IMR-90 (cell line): ENCODE measurements around the gene RAB1A. TPM values are rescaled to one million over a fixed set of nuclear protein-coding genes. Genes with fewer than 3 reads are reported as not detected.

Source experiments
- ATAC-seq: fragments of 200-7000 bp; cut with Tn5 transposase; 2 replicates; pipeline ENCODE4 v1.9.1; 2020; ENCODE audit warnings: low read depth, mild to moderate bottlenecking, moderate library complexity
- BruUV-seq: library from RNA; stranded (reverse); fragments of 400-500 nt; replicated peaks from 2 replicates; lab custom pipeline; 2021; lab: Mats Ljungman, UMichigan
- CTCF ChIA-PET: fragments of 300-600 bp; formaldehyde crosslinking; extraction: SDS; loops from one replicate; lab custom pipeline; 2021; ENCODE audit warnings: antibody characterized with exemption; lab: Yijun Ruan, JAX
- POLR2A ChIA-PET: fragments of 300-600 bp; sonication (Branson Sonifier 250); formaldehyde crosslinking; loops from one replicate; lab custom pipeline; 2022; ENCODE audit warnings: antibody characterized with exemption; ENCODE audit not compliant: unreplicated experiment; lab: Charles Lee
- DNase-seq: peaks from one replicate; pipeline ENCODE4 v3.0.0; 2013
- H2AFZ ChIP-seq: replicated peaks from 2 replicates; pipeline ENCODE3; 2013; ENCODE audit warnings: low read length, mild to moderate bottlenecking; ENCODE audit not compliant: poor library complexity
- H2AK5ac ChIP-seq: 2 replicates; pipeline ENCODE4 v1.6.1; 2013; ENCODE audit warnings: low read depth, low read length, inconsistent platforms
- H2AK9ac ChIP-seq: replicated peaks from 2 replicates; pipeline ENCODE3; 2013; ENCODE audit warnings: mild to moderate bottlenecking, low read depth, low read length, moderate library complexity; ENCODE audit not compliant: poor library complexity
- H2BK120ac ChIP-seq: 2 replicates; pipeline ENCODE4 v1.6.1; 2013; ENCODE audit warnings: low read depth, low read length, inconsistent platforms
- H2BK15ac ChIP-seq: 3 replicates; pipeline ENCODE4 v1.6.1; 2013; ENCODE audit warnings: low read depth, low read length, inconsistent platforms
- H2BK20ac ChIP-seq: 2 replicates; pipeline ENCODE4 v1.6.1; 2013; ENCODE audit warnings: low read depth, mild to moderate bottlenecking, inconsistent platforms, low read length, moderate library complexity
- H2BK5ac ChIP-seq: 2 replicates; pipeline ENCODE4 v1.6.1; 2013; ENCODE audit warnings: mild to moderate bottlenecking, low read depth, low read length, inconsistent platforms; ENCODE audit not compliant: poor library complexity, severe bottlenecking
- H3K14ac ChIP-seq: replicated peaks from 2 replicates; pipeline ENCODE4 v1.6.1; 2013; ENCODE audit warnings: low read depth, low read length, inconsistent platforms
- H3K18ac ChIP-seq: 2 replicates; pipeline ENCODE4 v1.6.1; 2013; ENCODE audit warnings: low read depth, low read length, control low read depth
- H3K23ac ChIP-seq: 2 replicates; pipeline ENCODE4 v1.6.1; 2013; ENCODE audit warnings: low read depth, low read length, inconsistent platforms
- H3K27ac ChIP-seq: 2 replicates; pipeline ENCODE4 v1.5.1; 2013; ENCODE audit warnings: mild to moderate bottlenecking, control low read depth, low read length; ENCODE audit not compliant: insufficient read depth
- H3K27me3 ChIP-seq: 2 replicates; pipeline ENCODE4 v1.6.1; 2013; ENCODE audit warnings: low read length; ENCODE audit not compliant: control insufficient read depth, insufficient read depth
- H3K36me3 ChIP-seq: 2 replicates; pipeline ENCODE4 v1.6.1; 2013; ENCODE audit warnings: low read length, mixed read lengths; ENCODE audit not compliant: control insufficient read depth, insufficient read depth
- H3K4ac ChIP-seq: 2 replicates; pipeline ENCODE4 v1.6.1; 2013; ENCODE audit warnings: low read depth, low read length, inconsistent platforms
- H3K4me1 ChIP-seq: 2 replicates; pipeline ENCODE4 v1.6.1; 2013; ENCODE audit warnings: low read length, mixed read lengths; ENCODE audit not compliant: control insufficient read depth, insufficient read depth
- H3K4me2 ChIP-seq: 2 replicates; pipeline ENCODE4 v1.6.1; 2013; ENCODE audit warnings: low read depth, mild to moderate bottlenecking, control low read depth, low read length, moderate library complexity
- H3K4me3 ChIP-seq: 2 replicates; pipeline ENCODE4 v1.5.1; 2013; ENCODE audit warnings: low read depth, mild to moderate bottlenecking, control low read depth, low read length, moderate library complexity; ENCODE audit not compliant: insufficient read depth
- H3K56ac ChIP-seq: 2 replicates; pipeline ENCODE4 v1.6.1; 2013; ENCODE audit warnings: low read length, inconsistent platforms; ENCODE audit not compliant: insufficient read depth; ENCODE audit errors: extremely low read depth
- H3K79me1 ChIP-seq, 2 experiments: 2 replicates each; pipeline ENCODE4 v1.6.1; 2013; ENCODE audit warnings: low read length in 2 of 2, inconsistent platforms in 1 of 2, low read depth in 1 of 2
- H3K9ac ChIP-seq: 2 replicates; pipeline ENCODE4 v1.6.1; 2013; ENCODE audit warnings: low read depth, low read length, control low read depth
- H3K9me1 ChIP-seq: 2 replicates; pipeline ENCODE4 v1.6.1; 2013; ENCODE audit warnings: low read length, inconsistent platforms; ENCODE audit not compliant: insufficient read depth
- H3K9me3 ChIP-seq: 2 replicates; pipeline ENCODE4 v1.6.1; 2013; ENCODE audit warnings: low read length; ENCODE audit not compliant: control insufficient read depth, insufficient read depth
- H4K20me1 ChIP-seq: 2 replicates; pipeline ENCODE4 v1.6.1; 2013; ENCODE audit warnings: low read length, inconsistent platforms; ENCODE audit not compliant: insufficient read depth
- H4K5ac ChIP-seq: 2 replicates; pipeline ENCODE4 v1.6.1; 2013; ENCODE audit warnings: mild to moderate bottlenecking, low read depth, low read length, control low read depth
- H4K8ac ChIP-seq, 2 experiments: 2 replicates each; pipeline ENCODE4 v1.6.1; 2013; ENCODE audit warnings: low read depth in 2 of 2, low read length in 2 of 2, control low read depth in 1 of 2, inconsistent platforms in 1 of 2
- H4K91ac ChIP-seq: 2 replicates; pipeline ENCODE4 v1.6.1; 2013; ENCODE audit warnings: low read depth, low read length, inconsistent platforms; ENCODE audit not compliant: insufficient read depth
- CEBPB ChIP-seq: IDR thresholded peaks from 2 replicates; pipeline ENCODE4 v1.6.1; 2012; ENCODE audit warnings: low read depth, low read length, improper control_type of control experiment
- CHD1 ChIP-seq: IDR thresholded peaks from 2 replicates; pipeline ENCODE4 v1.6.1; 2012; ENCODE audit warnings: low read depth, low read length, improper control_type of control experiment
- ELK1 ChIP-seq: fragments of 150-350 bp; IDR thresholded peaks from 2 replicates; pipeline ENCODE4 v1.6.1; 2016; ENCODE audit warnings: low read depth, mild to moderate bottlenecking, low read length, moderate library complexity, borderline replicate concordance
- MAZ ChIP-seq: IDR thresholded peaks from 2 replicates; pipeline ENCODE4 v1.6.1; 2012; ENCODE audit warnings: low read depth, mild to moderate bottlenecking, low read length, improper control_type of control experiment, moderate library complexity, borderline replicate concordance
- MXI1 ChIP-seq: IDR thresholded peaks from 2 replicates; pipeline ENCODE4 v1.6.1; 2012; ENCODE audit warnings: low read depth, mild to moderate bottlenecking, low read length, moderate library complexity, borderline replicate concordance
- NFE2L2 ChIP-seq: fragments of 150-350 bp; IDR thresholded peaks from 2 replicates; pipeline ENCODE4 v1.6.1; 2016; ENCODE audit warnings: low read depth, mild to moderate bottlenecking, low read length
- POLR2A ChIP-seq: IDR thresholded peaks from 2 replicates; pipeline ENCODE4 v1.6.1; 2012; ENCODE audit warnings: mild to moderate bottlenecking, low read depth, low read length
- RAD21 ChIP-seq: IDR thresholded peaks from 2 replicates; pipeline ENCODE4 v1.6.1; 2012; ENCODE audit warnings: low read length, improper control_type of control experiment
- RFX5 ChIP-seq: IDR thresholded peaks from 2 replicates; pipeline ENCODE4 v1.8.0; 2012; ENCODE audit warnings: low read depth, mild to moderate bottlenecking, low read length, moderate library complexity
- SMC3 ChIP-seq: fragments of 150-350 bp; IDR thresholded peaks from 2 replicates; pipeline ENCODE4 v1.6.1; 2016; ENCODE audit warnings: low read depth, mild to moderate bottlenecking, antibody characterized with exemption, low read length, moderate library complexity
- USF2 ChIP-seq: fragments of 150-350 bp; IDR thresholded peaks from 2 replicates; pipeline ENCODE4 v1.6.1; 2017; ENCODE audit warnings: mild to moderate bottlenecking, antibody characterized with exemption, low read length, low read depth
- WGBS, 2 experiments: methylation state at CpG; one replicate each; pipeline versions ENCODE4 v1.1.5 to v1.1.7; 2013; ENCODE audit warnings: missing lambda C conversion rate in 2 of 2; ENCODE audit not compliant: insufficient read length in 1 of 2; ENCODE audit errors: extremely low coverage in 2 of 2; 5-methylcytosine and 5-hydroxymethylcytosine counted together
- dilution Hi-C: fragments of 300-500 bp; cut with HindIII; formaldehyde crosslinking; loops from one replicate; pipeline ENCODE4 v1.14.3; 2018; ENCODE audit warnings: low sequenced_read_pairs; ENCODE audit not compliant: unreplicated experiment
- in situ Hi-C: fragments of 300-500 bp; cut with MboI; formaldehyde crosslinking; loops from 3 replicates; pipeline ENCODE4 v1.14.3; 2019; ENCODE audit warnings: low sequenced_read_pairs, inconsistent platforms, mixed read lengths
- intact Hi-C: fragments of 100-400 bp; cut with micrococcal nuclease; formaldehyde crosslinking; loops from 2 replicates; pipeline ENCODE4 v1.10.0; 2022
- polyA plus RNA-seq, 3 experiments: library from polyadenylated mRNA; depleted of rRNA; stranded (reverse); fragments of >200 nt; gene quantifications; 2 replicates each; pipeline ENCODE4 v1.2.3, GENCODE V29; 2012; ENCODE audit warnings: low replicate concordance in 1 of 3
- total RNA-seq: library from RNA; depleted of rRNA; stranded (reverse); fragments of >200 nt; gene quantifications from 2 replicates; pipeline ENCODE4 v1.2.3, GENCODE V29; 2012

RAB1A gene
- total and polyA plus RNA-seq, 2 of the 4 experiments (the other 2 are of a cell fraction), result 114 to 169 TPM

GRCh38 chr2:65144571-65144970 lies 14.7 kb upstream of the RAB1A start:
- POLR2A ChIA-PET, result no interaction called here
- Histone ChIP-seq H3K18ac (no peak overlapping the region), H4K20me1 (no peaks in the 10 kb centered on the region), H3K9me1 (no peaks in the 10 kb centered on the region), H4K8ac (no peak overlapping the region), H4K91ac (no peak overlapping the region), H3K79me1 (no peaks in the 10 kb centered on the region), H3K56ac (no peak overlapping the region), H2AFZ (no peak overlapping the region), H3K4me1 (no peaks in the 10 kb centered on the region), H3K4ac (no peak overlapping the region), H3K27ac (no peak overlapping the region), H2BK20ac (no peak overlapping the region), H3K9me3 (no peaks in the 10 kb centered on the region), H3K4me2 (no peak overlapping the region), H2BK15ac (no peak overlapping the region), H2BK5ac (no peak overlapping the region), H2AK9ac (no peak overlapping the region), H3K4me3 (no peak overlapping the region), H2AK5ac (no peak overlapping the region), H3K27me3 (peaks cover 3% of the 10 kb centered on the region; the same call in 1 of the 2 replicates), H3K23ac (no peak overlapping the region), H3K9ac (no peak overlapping the region), H3K14ac (no peak overlapping the region), H4K5ac (no peak overlapping the region), H2BK120ac (no peak overlapping the region), H3K36me3 (no peaks in the 10 kb centered on the region)
- in situ Hi-C loops (no loop called here), intact Hi-C loops (no loop called here), dilution Hi-C loops (no loop called here)
- DNase-seq (no peak), ATAC-seq (no peak)
- BruUV-seq, result no TSS peak
- no CpG with 5 or more reads among the region's 2 CpGs for WGBS, 2 experiments
- TF ChIP-seq MAZ (no peak), NFE2L2 (no peak), MXI1 (no peak), CHD1 (no peak), RAD21 (no peak), POLR2A (no peak), ELK1 (no peak), SMC3 (no peak), CEBPB (no peak), USF2 (no peak), RFX5 (no peak)
- CTCF ChIA-PET, result no interaction called here
